Measurements from ENCODE around the gene STIM1.

DNA sequence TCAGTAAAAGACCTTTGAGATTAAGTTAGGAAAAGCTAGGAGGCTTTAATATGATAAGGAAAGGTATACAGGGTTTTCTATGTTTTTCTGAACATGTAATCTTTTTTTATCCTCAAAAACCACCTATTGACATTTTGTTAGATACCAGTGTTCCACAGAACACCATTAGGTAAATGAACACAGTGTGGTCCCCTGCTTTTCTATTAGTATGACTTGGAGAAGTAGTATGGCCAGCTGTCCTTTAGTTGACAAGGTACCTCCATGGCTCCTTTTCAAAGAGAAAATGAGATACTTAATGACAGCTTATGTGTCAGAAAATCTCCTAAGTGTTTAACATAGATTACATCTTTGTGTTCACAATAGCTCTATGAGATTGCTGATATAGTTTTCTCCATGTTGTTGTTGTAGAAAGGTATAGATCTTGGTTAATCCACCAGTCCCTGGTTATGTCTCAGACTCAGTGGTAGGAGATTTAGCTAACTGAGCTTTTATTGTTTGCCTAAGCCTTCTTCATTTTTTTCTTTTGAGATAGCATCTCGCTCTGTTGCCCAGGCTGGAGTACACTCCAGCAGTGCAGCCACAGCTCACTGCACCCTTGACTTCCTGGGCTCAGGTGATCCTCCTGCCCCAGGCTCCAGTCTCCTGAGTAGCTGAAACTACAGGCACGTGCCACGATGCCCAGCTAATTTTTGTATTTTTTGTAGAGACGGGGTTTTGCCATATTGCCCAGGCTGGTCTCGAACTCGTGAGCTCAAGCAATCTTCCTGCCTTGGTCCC lies 46.0 kb downstream of the STIM1 start:
- TF ChIP-seq YBX1 (IDR thresholded peaks at IDR 0.05): no peak
- no peak for TF ChIP-seq GATAD2B (conservative IDR thresholded peaks at IDR 0.05; ENCODE audit: low read depth)
- TF ChIP-seq, protein P1, sequence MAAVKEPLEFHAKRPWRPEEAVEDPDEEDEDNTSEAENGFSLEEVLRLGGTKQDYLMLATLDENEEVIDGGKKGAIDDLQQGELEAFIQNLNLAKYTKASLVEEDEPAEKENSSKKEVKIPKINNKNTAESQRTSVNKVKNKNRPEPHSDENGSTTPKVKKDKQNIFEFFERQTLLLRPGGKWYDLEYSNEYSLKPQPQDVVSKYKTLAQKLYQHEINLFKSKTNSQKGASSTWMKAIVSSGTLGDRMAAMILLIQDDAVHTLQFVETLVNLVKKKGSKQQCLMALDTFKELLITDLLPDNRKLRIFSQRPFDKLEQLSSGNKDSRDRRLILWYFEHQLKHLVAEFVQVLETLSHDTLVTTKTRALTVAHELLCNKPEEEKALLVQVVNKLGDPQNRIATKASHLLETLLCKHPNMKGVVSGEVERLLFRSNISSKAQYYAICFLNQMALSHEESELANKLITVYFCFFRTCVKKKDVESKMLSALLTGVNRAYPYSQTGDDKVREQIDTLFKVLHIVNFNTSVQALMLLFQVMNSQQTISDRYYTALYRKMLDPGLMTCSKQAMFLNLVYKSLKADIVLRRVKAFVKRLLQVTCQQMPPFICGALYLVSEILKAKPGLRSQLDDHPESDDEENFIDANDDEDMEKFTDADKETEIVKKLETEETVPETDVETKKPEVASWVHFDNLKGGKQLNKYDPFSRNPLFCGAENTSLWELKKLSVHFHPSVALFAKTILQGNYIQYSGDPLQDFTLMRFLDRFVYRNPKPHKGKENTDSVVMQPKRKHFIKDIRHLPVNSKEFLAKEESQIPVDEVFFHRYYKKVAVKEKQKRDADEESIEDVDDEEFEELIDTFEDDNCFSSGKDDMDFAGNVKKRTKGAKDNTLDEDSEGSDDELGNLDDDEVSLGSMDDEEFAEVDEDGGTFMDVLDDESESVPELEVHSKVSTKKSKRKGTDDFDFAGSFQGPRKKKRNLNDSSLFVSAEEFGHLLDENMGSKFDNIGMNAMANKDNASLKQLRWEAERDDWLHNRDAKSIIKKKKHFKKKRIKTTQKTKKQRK (IDR thresholded peaks at IDR 0.05; ENCODE audit: low read depth, low read length): no peak
- no peak for TF ChIP-seq EZH2 (IDR thresholded peaks at IDR 0.05; ENCODE audit: borderline replicate concordance, control insufficient read depth, low read depth, low read length)
- TF ChIP-seq, protein P2, sequence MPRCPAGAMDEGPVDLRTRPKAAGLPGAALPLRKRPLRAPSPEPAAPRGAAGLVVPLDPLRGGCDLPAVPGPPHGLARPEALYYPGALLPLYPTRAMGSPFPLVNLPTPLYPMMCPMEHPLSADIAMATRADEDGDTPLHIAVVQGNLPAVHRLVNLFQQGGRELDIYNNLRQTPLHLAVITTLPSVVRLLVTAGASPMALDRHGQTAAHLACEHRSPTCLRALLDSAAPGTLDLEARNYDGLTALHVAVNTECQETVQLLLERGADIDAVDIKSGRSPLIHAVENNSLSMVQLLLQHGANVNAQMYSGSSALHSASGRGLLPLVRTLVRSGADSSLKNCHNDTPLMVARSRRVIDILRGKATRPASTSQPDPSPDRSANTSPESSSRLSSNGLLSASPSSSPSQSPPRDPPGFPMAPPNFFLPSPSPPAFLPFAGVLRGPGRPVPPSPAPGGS (IDR thresholded peaks at IDR 0.05; ENCODE audit: borderline replicate concordance, insufficient read depth, low read depth, low read length, poor library complexity, severe bottlenecking): no peak
- TF ChIP-seq YY1 (IDR thresholded peaks at IDR 0.05; ENCODE audit: low read depth, low read length): no peak
- no peak for TF ChIP-seq KDM1A (IDR thresholded peaks at IDR 0.05; ENCODE audit: borderline replicate concordance)
- no peak for TF ChIP-seq POLR2A (IDR thresholded peaks at IDR 0.05; ENCODE audit: low read depth, low read length)
- TF ChIP-seq, protein P3, sequence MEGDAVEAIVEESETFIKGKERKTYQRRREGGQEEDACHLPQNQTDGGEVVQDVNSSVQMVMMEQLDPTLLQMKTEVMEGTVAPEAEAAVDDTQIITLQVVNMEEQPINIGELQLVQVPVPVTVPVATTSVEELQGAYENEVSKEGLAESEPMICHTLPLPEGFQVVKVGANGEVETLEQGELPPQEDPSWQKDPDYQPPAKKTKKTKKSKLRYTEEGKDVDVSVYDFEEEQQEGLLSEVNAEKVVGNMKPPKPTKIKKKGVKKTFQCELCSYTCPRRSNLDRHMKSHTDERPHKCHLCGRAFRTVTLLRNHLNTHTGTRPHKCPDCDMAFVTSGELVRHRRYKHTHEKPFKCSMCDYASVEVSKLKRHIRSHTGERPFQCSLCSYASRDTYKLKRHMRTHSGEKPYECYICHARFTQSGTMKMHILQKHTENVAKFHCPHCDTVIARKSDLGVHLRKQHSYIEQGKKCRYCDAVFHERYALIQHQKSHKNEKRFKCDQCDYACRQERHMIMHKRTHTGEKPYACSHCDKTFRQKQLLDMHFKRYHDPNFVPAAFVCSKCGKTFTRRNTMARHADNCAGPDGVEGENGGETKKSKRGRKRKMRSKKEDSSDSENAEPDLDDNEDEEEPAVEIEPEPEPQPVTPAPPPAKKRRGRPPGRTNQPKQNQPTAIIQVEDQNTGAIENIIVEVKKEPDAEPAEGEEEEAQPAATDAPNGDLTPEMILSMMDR (IDR thresholded peaks at IDR 0.05 in 2 of 3, conservative IDR thresholded peaks at IDR 0.05 in 1 of 3; ENCODE audit: control insufficient read depth in 2 of 3, extremely low read depth in 1 of 3, insufficient read depth in 1 of 3, low read depth in 3 of 3, low read length in 3 of 3): no peak
- no peak for TF ChIP-seq NFXL1 (IDR thresholded peaks at IDR 0.05; ENCODE audit: borderline replicate concordance)
- TF ChIP-seq CEBPB (IDR thresholded peaks at IDR 0.05; ENCODE audit: borderline replicate concordance in 1 of 2, low read depth in 2 of 2, low read length in 2 of 2): no peak
- no peak for TF ChIP-seq CHD4 (IDR thresholded peaks at IDR 0.05)

All from GM12878 (cell line).